GM10266 (cell line): ENCODE data around the gene MBD3L1.

Experiments
- DNase-seq: peaks from one replicate; pipeline ENCODE4 v3.0.0; 2012; ENCODE audit errors: extremely low spot score
- CTCF ChIP-seq: IDR thresholded peaks from 2 replicates; pipeline ENCODE4 v1.5.1; 2012; ENCODE audit warnings: mild to moderate bottlenecking, low read depth; ENCODE audit not compliant: control insufficient read depth, insufficient read depth; ENCODE audit errors: missing control alignments

MBD3L1 gene

DNA sequence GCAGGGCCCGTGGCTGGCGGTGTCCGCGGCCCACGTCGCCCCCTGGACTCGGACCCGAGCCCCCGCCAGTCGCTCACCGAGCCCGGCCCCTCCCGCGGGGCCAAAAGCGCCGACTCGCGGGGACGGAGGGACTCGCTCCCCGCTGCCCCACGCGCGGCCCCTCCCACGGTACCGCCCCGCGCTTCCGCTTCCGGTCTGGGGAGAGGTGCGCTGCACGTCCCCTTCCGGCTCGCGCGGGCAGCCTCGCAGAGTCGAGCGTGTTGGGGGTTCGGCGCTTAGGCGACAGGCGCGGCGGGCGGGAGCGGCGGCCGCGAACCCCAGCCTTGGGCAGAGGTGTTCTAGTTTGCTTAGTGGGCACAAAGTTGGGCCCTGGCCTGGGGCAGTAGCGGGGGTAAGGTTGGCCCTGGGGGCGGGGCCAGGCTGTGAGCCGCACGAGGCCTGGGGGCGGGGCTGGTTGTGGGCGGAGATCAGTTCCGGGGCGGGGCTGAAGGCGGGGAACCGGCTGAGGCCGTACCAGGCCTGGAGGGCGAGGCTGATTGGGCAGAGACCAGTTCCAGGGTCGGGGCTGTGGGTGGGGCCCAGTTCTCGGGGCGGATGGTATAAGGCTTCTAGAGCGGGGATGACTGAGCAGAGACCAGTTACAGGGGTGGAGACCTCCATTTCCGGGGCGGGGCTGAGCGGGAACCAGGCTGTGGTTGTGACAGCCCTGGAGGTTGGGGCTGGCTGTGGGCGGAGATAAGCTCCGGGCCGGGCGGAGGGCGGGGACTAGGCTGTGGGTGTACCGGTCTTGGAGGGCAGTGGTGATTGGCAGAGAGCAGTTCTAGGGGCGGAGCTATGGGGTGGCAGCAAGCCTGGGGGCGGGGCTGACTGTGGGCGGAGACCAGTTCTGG is at the start of gene MBD3L1, which contains the start of gene ZNF558:
TSS of gene MBD3L1 (plus strand) at position 246 of the 890 bp plus-strand sequence. CDS start 10,302 bp downstream, outside the sequence.
TSS of gene ZNF558 (minus strand) at position 173 of the 890 bp plus-strand sequence. CDS start 9,645 bp downstream, outside the sequence.
- DNase-seq: peak; percentile 92

GRCh38 chr19:8794823-8795222 is 37.4 kb upstream of the MBD3L1 start:
- no peak for TF ChIP-seq CTCF
- DNase-seq: no peak

More for the DNA sequence above, at the start of gene MBD3L1, which contains the start of gene ZNF558:
- TF ChIP-seq CTCF: peak; percentile 56

DNA sequence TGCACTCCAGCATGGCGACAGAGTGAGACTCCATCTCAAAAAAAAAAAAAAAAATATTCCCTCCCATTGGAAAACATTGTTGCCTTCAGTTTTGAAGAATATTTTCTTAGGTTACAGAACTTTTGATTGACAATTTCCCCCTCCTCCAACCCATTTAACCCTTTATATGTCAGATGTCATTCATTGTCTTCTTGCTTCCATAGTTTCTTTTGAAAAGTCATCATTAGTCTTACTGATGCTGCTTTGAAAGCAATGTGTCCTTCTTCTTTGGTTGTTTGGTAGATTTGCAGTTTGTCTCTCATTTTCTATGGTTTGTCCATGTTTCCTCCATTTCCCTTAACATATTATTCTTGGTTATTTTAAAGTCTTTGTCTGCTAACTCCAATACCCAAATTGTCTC is 25.5 kb upstream of the MBD3L1 start:
- TF ChIP-seq CTCF: no peak
- DNase-seq: no peak

DNA sequence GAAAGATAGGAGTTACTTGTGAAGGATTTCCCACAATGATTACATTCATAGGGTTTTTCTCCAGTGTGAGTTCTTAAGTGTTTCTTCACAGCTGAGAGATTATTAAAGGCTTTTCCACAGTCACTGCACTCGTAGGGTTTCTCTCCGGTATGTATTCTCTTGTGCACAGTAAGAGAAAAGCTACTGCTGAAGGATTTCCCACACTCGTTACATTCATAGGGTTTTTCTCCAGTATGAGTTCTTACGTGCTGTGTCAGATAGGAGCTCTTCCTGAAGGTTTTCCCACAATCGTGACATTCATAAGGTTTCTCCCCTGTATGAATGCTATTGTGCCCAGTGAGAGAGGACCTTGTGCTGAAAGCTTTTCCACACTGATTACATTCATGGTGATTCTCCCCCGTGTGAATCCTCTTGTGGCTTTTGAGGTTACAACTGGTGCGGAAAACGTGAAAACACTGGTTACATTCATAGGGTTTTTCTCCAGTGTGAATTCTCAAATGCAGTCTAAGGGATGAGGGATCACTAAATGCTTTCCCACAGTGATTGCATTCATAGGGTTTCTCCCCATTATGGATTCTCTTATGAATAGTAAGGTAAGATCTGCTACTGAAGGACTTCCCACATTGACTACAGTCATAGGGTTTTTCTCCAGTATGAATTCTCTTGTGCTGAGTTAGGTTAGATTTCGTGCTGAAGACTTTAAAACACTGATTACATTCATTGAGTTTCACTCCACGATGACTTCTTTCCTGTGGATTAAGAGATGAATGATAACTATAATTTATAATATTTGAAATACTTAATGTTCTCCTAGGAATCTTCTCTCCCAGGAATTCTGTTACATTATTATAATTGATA is 20.6 kb upstream of the MBD3L1 start:
- no peak for DNase-seq
- no peak for TF ChIP-seq CTCF

- TF ChIP-seq CTCF: no peak
- DNase-seq: no peak
These were observed 18.0 kb upstream of the MBD3L1 start for GRCh38 chr19:8814176-8814575.

DNA sequence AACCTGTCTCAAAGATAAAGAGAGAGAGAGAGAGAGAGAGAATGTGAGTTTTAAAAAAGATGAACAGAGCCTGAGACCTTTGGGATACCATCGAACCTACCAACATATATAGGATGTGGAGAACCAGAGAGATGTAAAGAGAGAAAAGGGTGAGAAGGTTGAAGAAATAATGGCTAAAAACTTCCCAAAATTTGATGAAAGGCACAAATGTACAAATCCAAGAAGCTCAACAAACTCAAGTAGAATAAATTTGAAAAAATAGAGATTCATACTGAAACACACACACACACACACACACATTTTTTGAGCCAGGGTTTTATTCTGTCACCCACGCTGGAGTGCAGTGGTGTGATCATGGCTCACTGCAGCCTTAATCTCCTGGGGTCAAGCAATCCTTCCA is 16.4 kb upstream of the MBD3L1 start:
- TF ChIP-seq CTCF: no peak
- DNase-seq: no peak
